Occipital lobe (tissue), 2 donors: ENCODE measurements around the gene DBNDD1. TPM values are rescaled to one million over a fixed set of nuclear protein-coding genes. Genes with fewer than 3 reads are reported as not detected.

Experiments used
- DNase-seq: peaks from one replicate; lab custom pipeline; 2025; lab: John Stamatoyannopoulos, UW
- total RNA-seq: library from RNA; depleted of rRNA; stranded (reverse); fragments of >200 nt; gene quantifications from one replicate; pipeline ENCODE4 v1.2.3, GENCODE V29; 2014

DBNDD1 gene
- total RNA-seq, 1 donor from 2014 or later, result 12.3 TPM

DNA sequence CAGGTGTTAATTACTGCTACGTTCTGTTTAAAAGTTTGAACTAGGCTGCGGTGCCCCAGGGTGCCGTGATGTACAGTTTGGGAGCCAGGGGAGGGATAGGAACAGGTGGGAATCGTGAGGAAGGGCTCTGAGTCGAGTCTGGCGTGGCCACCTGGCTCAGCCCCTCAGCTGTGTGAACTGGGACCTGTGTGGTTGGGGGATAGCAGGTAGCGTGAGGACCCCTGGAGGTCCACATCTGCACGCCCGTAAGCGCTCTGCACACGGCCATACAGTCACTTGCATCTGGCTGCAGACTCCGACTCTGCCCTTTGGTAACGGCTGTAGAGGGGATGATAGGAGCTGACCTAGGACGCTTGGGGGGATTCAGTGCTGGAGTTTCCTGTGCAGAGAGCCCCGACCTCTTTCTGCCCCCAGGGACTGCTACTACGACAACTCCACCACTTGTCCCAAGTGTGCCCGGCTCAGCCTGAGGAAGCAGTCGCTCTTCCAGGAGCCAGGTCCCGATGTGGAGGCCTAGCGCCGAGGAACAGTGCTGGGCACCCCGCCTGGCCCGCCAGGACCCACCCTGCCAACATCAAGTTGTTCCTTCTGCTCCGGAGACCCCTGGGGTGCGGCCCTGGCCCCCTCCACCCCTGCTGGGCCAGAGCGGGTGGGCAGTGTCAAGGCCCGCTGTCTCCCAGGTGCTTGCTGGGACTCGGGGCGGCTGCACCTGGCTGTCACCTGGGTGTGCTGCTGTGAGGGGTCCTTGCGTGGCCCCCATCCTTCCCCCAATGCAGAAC is 53.6 kb downstream of the DBNDD1 start:
- DNase-seq, result no peak

- no peak for DNase-seq
Measured at GRCh38 chr16:89964201-89964600, 55.1 kb downstream of the DBNDD1 start.

DNA sequence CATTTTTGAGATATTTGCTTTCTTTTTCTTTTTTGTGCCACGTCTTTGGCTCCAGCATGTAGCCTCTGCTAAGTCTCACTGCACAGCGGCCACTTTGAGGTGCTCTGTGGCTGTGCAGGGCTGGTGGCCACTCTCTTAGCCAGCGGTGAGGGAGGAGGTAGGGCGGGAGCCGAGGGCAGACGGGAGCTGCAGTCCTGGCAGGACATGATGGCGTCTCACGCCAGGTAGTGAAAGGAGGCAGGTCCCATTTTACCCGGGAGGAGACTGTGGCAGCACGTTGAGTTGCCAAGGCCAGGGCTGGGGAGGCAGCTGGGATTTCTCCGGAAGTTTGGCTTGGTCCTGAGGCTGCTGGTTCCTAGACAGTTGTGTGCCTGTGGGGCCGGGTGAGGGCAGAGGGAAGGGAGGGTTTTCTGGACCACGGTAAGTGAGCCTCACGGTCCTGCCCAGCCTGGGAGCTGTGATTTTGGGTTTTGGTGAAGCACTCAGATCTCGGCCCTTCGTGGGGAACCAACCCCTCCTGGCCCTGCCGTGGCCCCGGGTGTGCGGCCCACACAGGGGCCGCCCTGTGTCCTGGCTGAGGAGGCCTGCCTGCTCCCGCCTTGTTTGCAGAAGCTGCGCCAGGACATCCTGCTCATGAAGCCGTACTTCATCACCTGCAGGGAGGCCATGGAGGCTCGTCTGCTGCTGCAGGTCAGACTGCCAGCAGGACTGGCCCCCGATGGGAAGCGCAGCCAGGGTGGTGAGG is 56.3 kb downstream of the DBNDD1 start:
- no peak for DNase-seq

GRCh38 chr16:89961920-89962319 is 57.3 kb downstream of the DBNDD1 start:
- DNase-seq, result no peak

- no peak for DNase-seq
Measured at GRCh38 chr16:89960966-89961365, 58.3 kb downstream of the DBNDD1 start.

- no peak for DNase-seq
Measured at GRCh38 chr16:89958596-89958995, 60.7 kb downstream of the DBNDD1 start.

- DNase-seq, result no peak
Measured at GRCh38 chr16:89958068-89958467, 61.2 kb downstream of the DBNDD1 start.

DNA sequence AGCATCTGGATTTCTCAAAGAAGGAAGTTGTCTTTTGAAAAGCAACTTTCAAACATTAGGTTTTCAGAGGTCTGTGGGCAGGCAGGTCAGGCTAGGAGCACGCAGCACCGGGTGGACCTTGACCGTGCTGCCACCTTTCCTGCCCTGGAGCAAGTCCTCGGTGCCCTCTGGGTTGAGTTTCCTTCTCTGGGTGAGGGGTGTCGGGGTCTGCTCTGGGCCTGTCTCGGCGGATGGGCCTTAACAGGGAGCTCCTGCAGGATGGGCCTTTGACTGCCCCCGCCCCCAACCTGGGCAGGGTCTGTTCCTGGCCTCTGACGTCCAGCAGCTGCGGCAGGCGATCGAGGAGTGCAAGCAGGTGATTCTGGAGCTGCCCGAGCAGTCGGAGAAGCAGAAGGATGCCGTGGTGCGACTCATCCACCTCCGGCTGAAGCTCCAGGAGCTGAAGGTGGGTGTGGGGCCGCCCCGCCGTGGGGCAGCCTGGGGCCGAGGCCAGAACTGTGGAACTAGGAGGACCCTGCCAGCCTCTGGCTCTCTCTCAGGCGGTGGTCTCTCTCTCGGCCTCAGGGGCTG is 62.0 kb downstream of the DBNDD1 start:
- no peak for DNase-seq

DNA sequence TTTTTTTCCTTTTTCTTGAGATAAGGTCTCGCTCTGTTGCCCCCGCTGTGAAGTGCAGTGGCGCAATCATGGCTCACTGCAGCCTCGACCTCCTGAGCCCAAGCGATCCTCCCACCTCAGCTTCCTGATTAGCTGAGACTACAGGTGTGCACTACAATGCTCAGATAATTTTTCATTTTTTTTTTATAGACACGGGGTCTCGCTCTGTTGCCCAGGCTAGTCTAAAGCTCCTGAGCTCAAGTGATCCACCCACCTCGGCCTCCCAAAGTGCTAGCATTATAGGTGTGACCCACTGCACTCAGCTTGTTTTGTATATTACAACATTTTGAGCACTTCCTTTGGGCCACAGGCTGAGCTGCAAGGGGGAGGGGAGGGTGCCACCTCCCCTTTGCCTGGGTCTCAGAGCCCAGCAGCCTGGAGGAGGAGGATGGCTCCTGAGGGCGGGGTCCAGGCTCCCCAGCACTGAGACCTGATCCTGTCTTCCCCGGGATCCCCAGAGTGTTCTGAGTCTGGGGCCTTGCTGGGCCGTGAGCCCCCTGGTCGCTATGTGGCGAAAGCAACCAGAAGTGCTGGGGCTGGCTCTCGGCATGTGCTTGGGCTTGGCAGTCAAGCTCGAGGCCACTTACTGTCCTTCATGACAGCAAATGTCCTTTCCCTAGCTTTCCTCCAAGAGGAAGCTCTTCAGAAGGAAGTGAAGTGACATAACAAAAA is 62.6 kb downstream of the DBNDD1 start:
- no peak for DNase-seq

GRCh38 chr16:89955001-89955685 is 64.1 kb downstream of the DBNDD1 start:
- DNase-seq, result no peak

Other genes starting within 250 kb of the DBNDD1 start
- gene FANCA, start 202.8 kb downstream of the DBNDD1 start, total RNA-seq, result 10.8 TPM
- gene SPIRE2, start 191.0 kb downstream of the DBNDD1 start, total RNA-seq, result 17.0 TPM
- 136 TPM for gene TCF25, start 145.9 kb downstream of the DBNDD1 start, total RNA-seq
- 3.3 TPM for gene MC1R, start 100.6 kb downstream of the DBNDD1 start, total RNA-seq
- gene TUBB3, start 96.1 kb downstream of the DBNDD1 start, total RNA-seq, result 2,684 TPM
- gene DEF8, start 70.7 kb downstream of the DBNDD1 start, total RNA-seq, result 62.9 TPM
- not detected for gene PRDM7, start 57.9 kb upstream of the DBNDD1 start, total RNA-seq